ENCODE measurements around the gene C19orf38. TPM values are rescaled to one million over a fixed set of nuclear protein-coding genes. Genes with fewer than 3 reads are reported as not detected.
"Not testable (repeated sequence)": the region's sequence is repeated elsewhere in the genome, so short reads cannot be mapped to it uniquely, and the experiment has no call there.

The C19orf38 gene
- total and polyA plus RNA-seq, 4 donors = 0.97 to 3.9 (median 1.5) TPM

DNA sequence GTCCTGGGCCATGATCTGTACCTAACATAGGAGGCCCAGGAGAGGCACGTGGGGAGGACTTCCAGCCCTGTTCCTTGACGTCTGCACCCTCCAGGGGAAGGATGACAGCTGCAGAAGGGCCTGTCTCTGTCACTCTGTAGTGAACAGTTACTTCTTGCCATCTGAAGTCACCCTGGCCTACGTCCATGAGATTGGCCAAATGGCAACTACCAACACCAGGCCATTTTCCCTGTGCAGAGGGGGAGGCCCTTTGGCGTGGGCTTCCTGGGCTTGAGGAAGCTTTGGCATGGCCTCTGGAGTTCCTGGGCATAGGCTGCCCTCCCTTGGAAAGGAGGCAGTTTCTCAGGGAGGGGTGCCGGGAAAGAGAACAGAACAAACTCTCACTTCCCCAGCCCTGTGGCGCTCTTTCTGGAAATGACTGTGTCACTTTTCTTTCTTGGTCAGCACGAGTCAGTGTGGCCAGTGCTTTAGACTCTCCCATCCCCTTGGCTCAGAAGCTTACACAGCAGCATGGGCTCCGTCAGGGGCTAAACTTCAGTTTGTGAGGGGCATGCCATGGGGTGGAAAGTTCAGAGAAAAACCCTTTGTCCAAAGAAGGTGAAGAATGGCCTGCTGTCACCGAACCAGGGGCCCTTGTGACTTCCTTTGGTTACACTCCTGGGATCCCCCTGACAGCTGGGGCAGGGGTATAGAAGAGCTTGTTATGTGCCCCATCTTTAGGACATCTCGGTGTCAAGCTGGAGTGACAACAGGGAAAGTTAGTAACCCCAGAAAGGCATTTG is 28.4 kb downstream of the C19orf38 start:
- Histone ChIP-seq H3K4me3 (ENCODE audit: low read depth in 1 of 3, low read length in 3 of 3) (no peak overlapping the region), H3K9ac (ENCODE audit: low read depth in 1 of 2, low read length in 2 of 2) (no peak overlapping the region), H3K9me3 (ENCODE audit: control insufficient read depth in 4 of 4, low read length in 3 of 4) (no peaks in the 10 kb centered on the region), H3K27me3 (ENCODE audit: control insufficient read depth in 4 of 4, insufficient read depth in 4 of 4, low read length in 3 of 4) (no peaks in the 10 kb centered on the region), H3K36me3 (ENCODE audit: control insufficient read depth in 4 of 4, insufficient read depth in 3 of 4, low read depth in 1 of 4, low read length in 3 of 4) (no peaks in the 10 kb centered on the region), H3K27ac (ENCODE audit: low read depth in 1 of 2, low read length in 2 of 2) (peak overlapping the region in 1 of 2 donors; percentile 23), H3K4me1 (ENCODE audit: control insufficient read depth in 4 of 4, insufficient read depth in 4 of 4, low read length in 3 of 4) (peaks cover 15 to 29% (median 22%) of the 10 kb centered on the region in 4 donors)
- no peak for DNase-seq (ENCODE audit: low spot score)
- WGBS = 81% methylated on average over 10 of the region's 10 CpGs
- TF ChIP-seq YY1 (IDR thresholded peaks at IDR 0.05) = no peak
- TF ChIP-seq, protein P1, sequence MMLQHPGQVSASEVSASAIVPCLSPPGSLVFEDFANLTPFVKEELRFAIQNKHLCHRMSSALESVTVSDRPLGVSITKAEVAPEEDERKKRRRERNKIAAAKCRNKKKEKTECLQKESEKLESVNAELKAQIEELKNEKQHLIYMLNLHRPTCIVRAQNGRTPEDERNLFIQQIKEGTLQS (IDR thresholded peaks at IDR 0.05) = no peak

DNA sequence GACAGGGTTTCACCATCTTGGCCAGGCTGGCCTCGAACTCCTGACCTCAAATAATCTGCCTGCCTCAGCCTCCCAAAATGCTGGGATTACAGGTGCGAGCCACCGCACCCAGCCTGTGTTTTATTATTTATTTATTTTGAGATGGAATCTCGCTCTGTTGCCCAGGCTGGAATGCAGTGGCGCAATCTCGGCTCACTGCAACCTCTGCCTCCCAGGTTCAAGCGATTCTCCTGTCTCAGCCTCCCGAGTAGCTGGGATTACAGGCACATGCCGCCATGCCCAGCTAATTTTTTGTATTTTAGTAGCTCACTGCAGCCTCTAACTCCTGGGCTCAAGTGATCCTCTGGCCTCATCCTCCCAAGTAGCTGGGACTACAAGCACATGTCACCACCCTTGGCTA is 29.4 kb downstream of the C19orf38 start:
- H3K4me1 ChIP-seq (ENCODE audit: control insufficient read depth in 4 of 4, insufficient read depth in 4 of 4, low read length in 3 of 4) = peaks cover 14 to 31% (median 23%) of the 10 kb centered on the region in 4 donors
- H3K9ac ChIP-seq (ENCODE audit: low read depth in 1 of 2, low read length in 2 of 2); H3K36me3 ChIP-seq (ENCODE audit: control insufficient read depth in 4 of 4, insufficient read depth in 3 of 4, low read depth in 1 of 4, low read length in 3 of 4); H3K9me3 ChIP-seq (ENCODE audit: control insufficient read depth in 4 of 4, low read length in 3 of 4); H3K27ac ChIP-seq (ENCODE audit: low read depth in 1 of 2, low read length in 2 of 2); DNase-seq (ENCODE audit: low spot score); H3K27me3 ChIP-seq (ENCODE audit: control insufficient read depth in 4 of 4, insufficient read depth in 4 of 4, low read length in 3 of 4); H3K4me3 ChIP-seq (ENCODE audit: low read depth in 1 of 3, low read length in 3 of 3): not testable (repeated sequence)
- WGBS = 94% methylated on average over 9 of the region's 9 CpGs

DNA sequence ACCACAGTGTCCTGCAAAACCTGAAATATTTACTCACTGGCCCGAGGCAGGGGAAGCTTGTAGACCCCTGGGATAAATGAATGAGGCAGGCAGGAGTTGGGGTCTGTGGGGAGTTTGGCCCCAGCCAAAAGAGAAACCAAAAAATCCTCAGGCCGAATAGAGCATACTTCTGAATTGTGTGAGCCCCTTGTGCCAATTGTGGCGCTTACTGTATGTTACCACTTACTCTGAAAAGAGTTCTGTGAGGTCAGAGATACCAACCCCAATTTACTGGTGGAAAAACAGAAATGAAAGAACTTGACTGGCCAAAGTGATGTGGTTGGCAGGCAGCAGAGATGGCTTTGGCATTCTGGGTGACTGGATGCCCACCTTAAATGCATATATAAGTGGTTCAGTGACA is 30.0 kb downstream of the C19orf38 start:
- TF ChIP-seq, protein P1 (IDR thresholded peaks at IDR 0.05) = no peak
- TF ChIP-seq, protein P2, sequence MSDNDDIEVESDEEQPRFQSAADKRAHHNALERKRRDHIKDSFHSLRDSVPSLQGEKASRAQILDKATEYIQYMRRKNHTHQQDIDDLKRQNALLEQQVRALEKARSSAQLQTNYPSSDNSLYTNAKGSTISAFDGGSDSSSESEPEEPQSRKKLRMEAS (IDR thresholded peaks at IDR 0.05) = no peak
- TF ChIP-seq, protein P3, sequence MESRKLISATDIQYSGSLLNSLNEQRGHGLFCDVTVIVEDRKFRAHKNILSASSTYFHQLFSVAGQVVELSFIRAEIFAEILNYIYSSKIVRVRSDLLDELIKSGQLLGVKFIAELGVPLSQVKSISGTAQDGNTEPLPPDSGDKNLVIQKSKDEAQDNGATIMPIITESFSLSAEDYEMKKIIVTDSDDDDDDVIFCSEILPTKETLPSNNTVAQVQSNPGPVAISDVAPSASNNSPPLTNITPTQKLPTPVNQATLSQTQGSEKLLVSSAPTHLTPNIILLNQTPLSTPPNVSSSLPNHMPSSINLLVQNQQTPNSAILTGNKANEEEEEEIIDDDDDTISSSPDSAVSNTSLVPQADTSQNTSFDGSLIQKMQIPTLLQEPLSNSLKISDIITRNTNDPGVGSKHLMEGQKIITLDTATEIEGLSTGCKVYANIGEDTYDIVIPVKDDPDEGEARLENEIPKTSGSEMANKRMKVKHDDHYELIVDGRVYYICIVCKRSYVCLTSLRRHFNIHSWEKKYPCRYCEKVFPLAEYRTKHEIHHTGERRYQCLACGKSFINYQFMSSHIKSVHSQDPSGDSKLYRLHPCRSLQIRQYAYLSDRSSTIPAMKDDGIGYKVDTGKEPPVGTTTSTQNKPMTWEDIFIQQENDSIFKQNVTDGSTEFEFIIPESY (IDR thresholded peaks at IDR 0.05) = no peak
- TF ChIP-seq SP1 (IDR thresholded peaks at IDR 0.05) = no peak
- no peak for TF ChIP-seq RXRA (IDR thresholded peaks at IDR 0.05)
- no peak for TF ChIP-seq YY1 (IDR thresholded peaks at IDR 0.05)
- TF ChIP-seq, protein P4, sequence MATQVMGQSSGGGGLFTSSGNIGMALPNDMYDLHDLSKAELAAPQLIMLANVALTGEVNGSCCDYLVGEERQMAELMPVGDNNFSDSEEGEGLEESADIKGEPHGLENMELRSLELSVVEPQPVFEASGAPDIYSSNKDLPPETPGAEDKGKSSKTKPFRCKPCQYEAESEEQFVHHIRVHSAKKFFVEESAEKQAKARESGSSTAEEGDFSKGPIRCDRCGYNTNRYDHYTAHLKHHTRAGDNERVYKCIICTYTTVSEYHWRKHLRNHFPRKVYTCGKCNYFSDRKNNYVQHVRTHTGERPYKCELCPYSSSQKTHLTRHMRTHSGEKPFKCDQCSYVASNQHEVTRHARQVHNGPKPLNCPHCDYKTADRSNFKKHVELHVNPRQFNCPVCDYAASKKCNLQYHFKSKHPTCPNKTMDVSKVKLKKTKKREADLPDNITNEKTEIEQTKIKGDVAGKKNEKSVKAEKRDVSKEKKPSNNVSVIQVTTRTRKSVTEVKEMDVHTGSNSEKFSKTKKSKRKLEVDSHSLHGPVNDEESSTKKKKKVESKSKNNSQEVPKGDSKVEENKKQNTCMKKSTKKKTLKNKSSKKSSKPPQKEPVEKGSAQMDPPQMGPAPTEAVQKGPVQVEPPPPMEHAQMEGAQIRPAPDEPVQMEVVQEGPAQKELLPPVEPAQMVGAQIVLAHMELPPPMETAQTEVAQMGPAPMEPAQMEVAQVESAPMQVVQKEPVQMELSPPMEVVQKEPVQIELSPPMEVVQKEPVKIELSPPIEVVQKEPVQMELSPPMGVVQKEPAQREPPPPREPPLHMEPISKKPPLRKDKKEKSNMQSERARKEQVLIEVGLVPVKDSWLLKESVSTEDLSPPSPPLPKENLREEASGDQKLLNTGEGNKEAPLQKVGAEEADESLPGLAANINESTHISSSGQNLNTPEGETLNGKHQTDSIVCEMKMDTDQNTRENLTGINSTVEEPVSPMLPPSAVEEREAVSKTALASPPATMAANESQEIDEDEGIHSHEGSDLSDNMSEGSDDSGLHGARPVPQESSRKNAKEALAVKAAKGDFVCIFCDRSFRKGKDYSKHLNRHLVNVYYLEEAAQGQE (IDR thresholded peaks at IDR 0.05) = no peak
- Histone ChIP-seq H3K4me1 (ENCODE audit: control insufficient read depth in 4 of 4, insufficient read depth in 4 of 4, low read length in 3 of 4) (peaks cover 14 to 27% (median 20%) of the 10 kb centered on the region in 4 donors), H3K4me3 (ENCODE audit: low read depth in 1 of 3, low read length in 3 of 3) (no peak overlapping the region), H3K36me3 (ENCODE audit: control insufficient read depth in 4 of 4, insufficient read depth in 3 of 4, low read depth in 1 of 4, low read length in 3 of 4) (no peaks in the 10 kb centered on the region), H3K27ac (ENCODE audit: low read depth in 1 of 2, low read length in 2 of 2) (no peak overlapping the region), H3K27me3 (ENCODE audit: control insufficient read depth in 4 of 4, insufficient read depth in 4 of 4, low read length in 3 of 4) (no peaks in the 10 kb centered on the region), H3K9ac (ENCODE audit: low read depth in 1 of 2, low read length in 2 of 2) (no peak overlapping the region), H3K9me3 (ENCODE audit: control insufficient read depth in 4 of 4, low read length in 3 of 4) (no peaks in the 10 kb centered on the region)
- WGBS = 94% methylated on average over 3 of the region's 3 CpGs
- no peak for DNase-seq (ENCODE audit: low spot score)
